Lower lobe of right lung (tissue), 2 donors: ENCODE results near the gene GUCY2D. TPM values are rescaled to one million over a fixed set of nuclear protein-coding genes. Genes with fewer than 3 reads are reported as not detected.
"Not testable (repeated sequence)": the region's sequence is repeated elsewhere in the genome, so short reads cannot be mapped to it uniquely, and the experiment has no call there.

Experiments
- ATAC-seq, 2 donors: fragments of 200-7000 bp; cut with Tn5 transposase; one replicate each; pipeline ENCODE4 v1.9.1; 2020 to 2022; ENCODE audit warnings: mild to moderate bottlenecking in 2 of 2, moderate library complexity in 2 of 2
- DNase-seq: peaks from one replicate; pipeline ENCODE4 v3.0.0-alpha.2; 2020
- H3K27ac ChIP-seq: fragments of 200-600 bp; one replicate; pipeline ENCODE4 v1.8.0; 2022
- H3K27me3 ChIP-seq: fragments of 200-600 bp; one replicate; pipeline ENCODE4 v1.8.0; 2022; ENCODE audit warnings: low read depth
- H3K36me3 ChIP-seq: fragments of 200-600 bp; one replicate; pipeline ENCODE4 v1.8.0; 2022; ENCODE audit warnings: mild to moderate bottlenecking
- H3K4me1 ChIP-seq: fragments of 200-600 bp; one replicate; pipeline ENCODE4 v1.8.0; 2022
- H3K4me3 ChIP-seq: fragments of 200-600 bp; one replicate; pipeline ENCODE4 v1.8.0; 2022; ENCODE audit warnings: mild to moderate bottlenecking
- H3K9me3 ChIP-seq: fragments of 200-600 bp; one replicate; pipeline ENCODE4 v1.8.0; 2022
- CTCF ChIP-seq: fragments of 200-600 bp; IDR thresholded peaks from one replicate; pipeline ENCODE4 v1.8.0; 2022; ENCODE audit warnings: antibody characterized with exemption, mild to moderate bottlenecking
- intact Hi-C: fragments of 100-400 bp; cut with DNase I; formaldehyde crosslinking; loops from one replicate; pipeline ENCODE4 v1.11.0; 2022
- total RNA-seq: library from RNA; stranded (reverse); fragmentation: NEBNext Ultra II Directional; extraction: Animal tissue kit (Norgen Biotek cat#: 25700); gene quantifications from one replicate; pipeline ENCODE4 v1.2.1, GENCODE V29; 2021
- donor health status: DM: no; HTN: yes; CAD: no; lungs with severe emphysema.

The GUCY2D gene
- total RNA-seq, 1 donor from 2014 or later = 3.1 TPM

- ATAC-seq (peak; percentile 76 to 81), DNase-seq (peak; percentile 47)
- Histone ChIP-seq H3K4me3 (peak overlapping the region; percentile 22), H3K36me3 (no peaks in the 10 kb centered on the region), H3K27ac (peak overlapping the region; percentile 74), H3K27me3 (peaks cover 37% of the 10 kb centered on the region), H3K4me1 (peaks cover 25% of the 10 kb centered on the region), H3K9me3 (no peaks in the 10 kb centered on the region)
- peak; percentile 74 for TF ChIP-seq CTCF
- intact Hi-C loops = no loop called here
These were observed 55.3 kb downstream of the GUCY2D start for GRCh38 chr17:8057691-8058114.

GRCh38 chr17:8059131-8059530, 56.7 kb downstream of the GUCY2D start:
- H3K36me3 ChIP-seq = no peaks in the 10 kb centered on the region
- peak overlapping the region; percentile 22 for H3K4me3 ChIP-seq
- H3K27ac ChIP-seq = no peak overlapping the region
- intact Hi-C loops = no loop called here
- no peaks in the 10 kb centered on the region for H3K9me3 ChIP-seq
- peaks cover 25% of the 10 kb centered on the region for H3K4me1 ChIP-seq
- DNase-seq (peak; percentile 16), ATAC-seq (no peak)
- peaks cover 46% of the 10 kb centered on the region for H3K27me3 ChIP-seq
- no peak for TF ChIP-seq CTCF

GRCh38 chr17:8060274-8060673, 57.9 kb downstream of the GUCY2D start:
- H3K9me3 ChIP-seq = no peaks in the 10 kb centered on the region
- H3K27ac ChIP-seq = no peak overlapping the region
- H3K36me3 ChIP-seq = no peaks in the 10 kb centered on the region
- peak; percentile 50 for DNase-seq
- H3K27me3 ChIP-seq = peaks cover 54% of the 10 kb centered on the region
- peaks cover 22% of the 10 kb centered on the region for H3K4me1 ChIP-seq
- intact Hi-C loops = no loop called here
- H3K4me3 ChIP-seq = no peak overlapping the region
- peak; percentile 75 for TF ChIP-seq CTCF
- ATAC-seq = peak in 1 of 2 donors; percentile 27

- DNase-seq, H3K4me1 ChIP-seq, H3K4me3 ChIP-seq, H3K27ac ChIP-seq, intact Hi-C loops, ATAC-seq, H3K9me3 ChIP-seq, H3K36me3 ChIP-seq: not testable (repeated sequence)
- peaks cover 54% of the 10 kb centered on the region for H3K27me3 ChIP-seq
These were observed 59.4 kb downstream of the GUCY2D start for GRCh38 chr17:8061851-8062250.

GRCh38 chr17:8062435-8062806, 60.0 kb downstream of the GUCY2D start:
- H3K27me3 ChIP-seq = peaks cover 54% of the 10 kb centered on the region

More at GRCh38 chr17:8062435-8062806, 60.0 kb downstream of the GUCY2D start:
- Histone ChIP-seq H3K9me3 (no peaks in the 10 kb centered on the region), H3K27ac (no peak overlapping the region), H3K4me1 (peaks cover 2% of the 10 kb centered on the region), H3K36me3 (no peaks in the 10 kb centered on the region), H3K4me3 (no peak overlapping the region)
- intact Hi-C loops = no loop called here
- no peak for DNase-seq
- ATAC-seq = no peak
- no peak for TF ChIP-seq CTCF
